Ishikawa (cell line): ENCODE data around the gene RNU6-1.

Experiments used
- CREB1 ChIP-seq: IDR thresholded peaks from 2 replicates; pipeline ENCODE4 v1.6.1; 2012; ENCODE audit warnings: low read depth
- EP300 ChIP-seq: IDR thresholded peaks from 2 replicates; pipeline ENCODE4 v1.6.1; 2012; ENCODE audit warnings: borderline replicate concordance
- RAD21 ChIP-seq: IDR thresholded peaks from 2 replicates; pipeline ENCODE4 v1.6.1; 2012; ENCODE audit warnings: low read depth
- YY1 ChIP-seq: IDR thresholded peaks from 2 replicates; pipeline ENCODE4 v1.6.1; 2012; ENCODE audit warnings: low read depth
- TF ChIP-seq, protein P1 (sequence below): IDR thresholded peaks from 2 replicates; pipeline ENCODE4 v1.6.1; 2012

DNA sequence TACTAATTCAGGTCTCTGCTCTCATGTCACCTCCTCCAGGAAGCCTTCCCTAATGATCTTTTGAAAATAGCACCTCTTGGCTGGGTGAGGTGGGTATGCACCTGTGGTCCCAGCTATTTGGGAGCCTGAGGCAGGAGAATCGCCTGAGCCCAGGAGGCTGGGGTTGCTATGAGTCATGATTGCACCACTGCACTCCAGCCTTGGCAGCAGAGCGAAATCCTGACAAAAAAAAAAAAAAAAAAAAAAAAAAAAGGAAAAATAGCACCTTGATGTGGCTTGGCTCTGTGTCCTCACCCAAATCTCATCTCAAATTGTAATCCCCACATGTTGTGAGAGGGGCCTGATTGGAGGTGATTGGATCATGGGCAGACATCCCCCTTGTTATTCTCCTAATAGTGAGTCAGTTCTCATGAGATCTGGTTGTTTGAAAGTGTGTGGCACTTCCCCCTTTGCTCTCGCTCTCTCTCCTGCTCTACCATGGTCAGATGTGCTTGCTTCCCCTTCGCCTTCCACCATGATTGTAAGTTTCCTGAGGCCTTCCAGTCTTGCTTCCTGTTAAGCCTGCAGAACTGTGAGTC lies 11.2 kb upstream of the RNU6-1 start:
- TF ChIP-seq CREB1 (no peak), EP300 (no peak), YY1 (no peak), RAD21 (no peak)
- TF ChIP-seq, protein P1, sequence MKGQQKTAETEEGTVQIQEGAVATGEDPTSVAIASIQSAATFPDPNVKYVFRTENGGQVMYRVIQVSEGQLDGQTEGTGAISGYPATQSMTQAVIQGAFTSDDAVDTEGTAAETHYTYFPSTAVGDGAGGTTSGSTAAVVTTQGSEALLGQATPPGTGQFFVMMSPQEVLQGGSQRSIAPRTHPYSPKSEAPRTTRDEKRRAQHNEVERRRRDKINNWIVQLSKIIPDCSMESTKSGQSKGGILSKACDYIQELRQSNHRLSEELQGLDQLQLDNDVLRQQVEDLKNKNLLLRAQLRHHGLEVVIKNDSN, result no peak
